HepG2 (cell line): ENCODE measurements around the gene CHST11. TPM values are rescaled to one million over a fixed set of nuclear protein-coding genes. Genes with fewer than 3 reads are reported as not detected.

Source experiments
- ADNP ChIP-seq: sonication (generic); formaldehyde crosslinking; IDR thresholded peaks from 2 replicates; pipeline ENCODE4 v1.4.0; 2020; ENCODE audit warnings: missing genetic modification reagents
- CBX5 ChIP-seq: sonication (generic); formaldehyde crosslinking; IDR thresholded peaks from 2 replicates; pipeline ENCODE4 v1.4.0; 2020; ENCODE audit warnings: missing genetic modification reagents, borderline replicate concordance
- HOXA9 ChIP-seq: sonication (generic); formaldehyde crosslinking; IDR thresholded peaks from 2 replicates; pipeline ENCODE4 v1.8.1; 2022; ENCODE audit warnings: missing genetic modification reagents, mild to moderate bottlenecking, moderate library complexity, borderline replicate concordance
- SALL1 ChIP-seq: sonication (generic); formaldehyde crosslinking; IDR thresholded peaks from 2 replicates; pipeline ENCODE4 v1.8.0; 2022; ENCODE audit warnings: mild to moderate bottlenecking, missing genetic modification reagents
- ZNF180 ChIP-seq: sonication (generic); formaldehyde crosslinking; IDR thresholded peaks from 2 replicates; pipeline ENCODE4 v1.4.0; 2020; ENCODE audit warnings: low read depth, missing genetic modification reagents, borderline replicate concordance
- ZNF235 ChIP-seq: sonication (generic); formaldehyde crosslinking; IDR thresholded peaks from 2 replicates; pipeline ENCODE4 v1.8.1; 2023; ENCODE audit warnings: mild to moderate bottlenecking, missing genetic modification reagents, borderline replicate concordance
- ZNF329 ChIP-seq: sonication (generic); formaldehyde crosslinking; IDR thresholded peaks from 2 replicates; pipeline ENCODE4 v1.9.0; 2021; ENCODE audit warnings: low read depth, mild to moderate bottlenecking, missing genetic modification reagents
- ZSCAN20 ChIP-seq: sonication (generic); formaldehyde crosslinking; IDR thresholded peaks from 2 replicates; pipeline ENCODE4 v1.4.0; 2020; ENCODE audit warnings: missing genetic modification reagents, mild to moderate bottlenecking, borderline replicate concordance
- polyA plus RNA-seq, 8 experiments: library from polyadenylated mRNA; depleted of rRNA in 3 of 8; stranded (reverse) in 7 of 8; unstranded in 1 of 8; fragments of >200 nt; fragmentation: Illumina TruSeq in 4 of 8; extraction: Trizol in 4 of 8; gene quantifications; 2 replicates each; pipeline versions ENCODE4 v1.2.1 to v1.2.3, GENCODE V29; 2011 to 2016; ENCODE audit warnings: low read depth in 4 of 8, missing spikeins in 1 of 8, mixed read lengths in 1 of 8; ENCODE audit not compliant: insufficient read depth in 1 of 8
- total RNA-seq, 5 experiments: library from RNA; depleted of rRNA; stranded (reverse); fragments of >200 nt; fragmentation: Illumina TruSeq; extraction: Trizol; gene quantifications; 2 replicates each; pipeline ENCODE4 v1.2.3, GENCODE V29; 2016; ENCODE audit warnings: low read depth in 1 of 5
- TF ChIP-seq, protein P1 (sequence below): sonication (generic); formaldehyde crosslinking; IDR thresholded peaks from 2 replicates; pipeline ENCODE4 v1.5.1; 2020; ENCODE audit warnings: missing genetic modification reagents, mild to moderate bottlenecking, borderline replicate concordance
- TF ChIP-seq, protein P2 (sequence below): sonication (generic); formaldehyde crosslinking; IDR thresholded peaks from 2 replicates; pipeline ENCODE4 v1.4.0; 2020; ENCODE audit warnings: missing genetic modification reagents
- TF ChIP-seq, protein P3 (sequence below): IDR thresholded peaks from 2 replicates; pipeline ENCODE4 v1.6.1; 2016

Gene CHST11
- total and polyA plus RNA-seq, 2 of the 13 experiments (the other 11 are each of a cell fraction or from before 2014, with no cell fraction given): 0.15 TPM; not detected in 1

DNA sequence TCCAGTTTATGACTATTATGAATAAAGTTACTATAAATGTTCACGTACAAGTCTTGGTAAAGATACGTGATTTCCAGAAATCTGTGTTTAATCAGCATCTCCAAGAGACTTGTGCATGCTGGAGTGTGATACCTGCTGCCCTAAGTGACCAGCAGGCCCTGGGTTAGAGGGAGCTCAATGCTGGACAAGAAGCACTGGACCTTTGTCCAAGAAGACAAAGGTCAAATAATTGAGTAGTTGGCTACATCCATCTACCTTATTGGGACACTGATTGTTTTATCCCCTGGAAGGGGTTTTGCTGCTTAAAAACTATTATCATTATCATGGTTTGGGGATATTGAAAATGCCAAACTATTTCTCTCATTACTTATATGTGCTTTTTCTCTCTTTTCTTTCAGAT lies 37.0 kb upstream of the CHST11 start (continued):
- no peak for TF ChIP-seq SALL1 (CRISPR knock-in tag)
- no peak for TF ChIP-seq ZNF329
- TF ChIP-seq ADNP: no peak
- no peak for TF ChIP-seq CBX5 (CRISPR knock-in tag)
- TF ChIP-seq, protein P1, sequence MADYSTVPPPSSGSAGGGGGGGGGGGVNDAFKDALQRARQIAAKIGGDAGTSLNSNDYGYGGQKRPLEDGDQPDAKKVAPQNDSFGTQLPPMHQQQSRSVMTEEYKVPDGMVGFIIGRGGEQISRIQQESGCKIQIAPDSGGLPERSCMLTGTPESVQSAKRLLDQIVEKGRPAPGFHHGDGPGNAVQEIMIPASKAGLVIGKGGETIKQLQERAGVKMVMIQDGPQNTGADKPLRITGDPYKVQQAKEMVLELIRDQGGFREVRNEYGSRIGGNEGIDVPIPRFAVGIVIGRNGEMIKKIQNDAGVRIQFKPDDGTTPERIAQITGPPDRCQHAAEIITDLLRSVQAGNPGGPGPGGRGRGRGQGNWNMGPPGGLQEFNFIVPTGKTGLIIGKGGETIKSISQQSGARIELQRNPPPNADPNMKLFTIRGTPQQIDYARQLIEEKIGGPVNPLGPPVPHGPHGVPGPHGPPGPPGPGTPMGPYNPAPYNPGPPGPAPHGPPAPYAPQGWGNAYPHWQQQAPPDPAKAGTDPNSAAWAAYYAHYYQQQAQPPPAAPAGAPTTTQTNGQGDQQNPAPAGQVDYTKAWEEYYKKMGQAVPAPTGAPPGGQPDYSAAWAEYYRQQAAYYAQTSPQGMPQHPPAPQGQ (CRISPR knock-in tag): no peak
- TF ChIP-seq, protein P2, sequence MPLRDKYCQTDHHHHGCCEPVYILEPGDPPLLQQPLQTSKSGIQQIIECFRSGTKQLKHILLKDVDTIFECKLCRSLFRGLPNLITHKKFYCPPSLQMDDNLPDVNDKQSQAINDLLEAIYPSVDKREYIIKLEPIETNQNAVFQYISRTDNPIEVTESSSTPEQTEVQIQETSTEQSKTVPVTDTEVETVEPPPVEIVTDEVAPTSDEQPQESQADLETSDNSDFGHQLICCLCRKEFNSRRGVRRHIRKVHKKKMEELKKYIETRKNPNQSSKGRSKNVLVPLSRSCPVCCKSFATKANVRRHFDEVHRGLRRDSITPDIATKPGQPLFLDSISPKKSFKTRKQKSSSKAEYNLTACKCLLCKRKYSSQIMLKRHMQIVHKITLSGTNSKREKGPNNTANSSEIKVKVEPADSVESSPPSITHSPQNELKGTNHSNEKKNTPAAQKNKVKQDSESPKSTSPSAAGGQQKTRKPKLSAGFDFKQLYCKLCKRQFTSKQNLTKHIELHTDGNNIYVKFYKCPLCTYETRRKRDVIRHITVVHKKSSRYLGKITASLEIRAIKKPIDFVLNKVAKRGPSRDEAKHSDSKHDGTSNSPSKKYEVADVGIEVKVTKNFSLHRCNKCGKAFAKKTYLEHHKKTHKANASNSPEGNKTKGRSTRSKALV: no peak
- TF ChIP-seq ZNF180 (CRISPR knock-in tag): no peak
- no peak for TF ChIP-seq ZNF235 (CRISPR knock-in tag)
- no peak for TF ChIP-seq HOXA9 (CRISPR knock-in tag)
- TF ChIP-seq ZSCAN20 (CRISPR knock-in tag): no peak
- TF ChIP-seq, protein P3, sequence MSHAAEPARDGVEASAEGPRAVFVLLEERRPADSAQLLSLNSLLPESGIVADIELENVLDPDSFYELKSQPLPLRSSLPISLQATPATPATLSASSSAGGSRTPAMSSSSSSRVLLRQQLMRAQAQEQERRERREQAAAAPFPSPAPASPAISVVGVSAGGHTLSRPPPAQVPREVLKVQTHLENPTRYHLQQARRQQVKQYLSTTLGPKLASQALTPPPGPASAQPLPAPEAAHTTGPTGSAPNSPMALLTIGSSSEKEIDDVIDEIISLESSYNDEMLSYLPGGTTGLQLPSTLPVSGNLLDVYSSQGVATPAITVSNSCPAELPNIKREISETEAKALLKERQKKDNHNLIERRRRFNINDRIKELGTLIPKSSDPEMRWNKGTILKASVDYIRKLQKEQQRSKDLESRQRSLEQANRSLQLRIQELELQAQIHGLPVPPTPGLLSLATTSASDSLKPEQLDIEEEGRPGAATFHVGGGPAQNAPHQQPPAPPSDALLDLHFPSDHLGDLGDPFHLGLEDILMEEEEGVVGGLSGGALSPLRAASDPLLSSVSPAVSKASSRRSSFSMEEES: no peak
- TF ChIP-seq, all 625 proteins: peak for 0
